Psoas muscle (tissue), 8 donors: ENCODE measurements around the gene ATF7IP2. TPM values are rescaled to one million over a fixed set of nuclear protein-coding genes. Genes with fewer than 3 reads are reported as not detected.
"Not testable (repeated sequence)": the region's sequence is repeated elsewhere in the genome, so short reads cannot be mapped to it uniquely, and the experiment has no call there.

Experiments used
- ATAC-seq, 4 donors: fragments of 200-7000 bp; cut with Tn5 transposase; one replicate each; pipeline ENCODE4 v1.9.1; 2020; ENCODE audit warnings: moderate library complexity in 3 of 4, mild to moderate bottlenecking in 2 of 4
- DNase-seq, 2 donors: peaks; one replicate each; pipeline ENCODE4 v3.0.0-alpha.2; 2020
- H3K27ac ChIP-seq: fragments of 200-600 bp; one replicate; pipeline ENCODE4 v1.8.0; 2022
- H3K27me3 ChIP-seq, 3 donors: fragments of 200-600 bp in 1 of 3; one replicate each; pipeline versions ENCODE4 v1.6.1 to v1.8.0; 2013 to 2022; ENCODE audit warnings: low read length in 2 of 3, mild to moderate bottlenecking in 2 of 3, moderate library complexity in 1 of 3; ENCODE audit not compliant: insufficient read depth in 3 of 3
- H3K36me3 ChIP-seq, 2 donors: fragments of 200-600 bp in 1 of 2; one replicate each; pipeline versions ENCODE4 v1.6.1 to v1.8.0; 2013 to 2022; ENCODE audit warnings: low read depth in 1 of 2, mild to moderate bottlenecking in 1 of 2, moderate library complexity in 1 of 2; ENCODE audit not compliant: insufficient read depth in 1 of 2
- H3K4me1 ChIP-seq: fragments of 200-600 bp; one replicate; pipeline ENCODE4 v1.8.0; 2022
- H3K4me3 ChIP-seq: fragments of 200-600 bp; one replicate; pipeline ENCODE4 v1.8.0; 2022; ENCODE audit warnings: mild to moderate bottlenecking
- H3K9me3 ChIP-seq: fragments of 200-600 bp; one replicate; pipeline ENCODE4 v1.8.0; 2022
- WGBS, 3 donors: extraction: QIAGEN DNeasy Blood & Tissue Kit; methylation state at CpG; one replicate each; pipeline versions ENCODE4 v1.1.6 to v1.1.7; 2013; 5-methylcytosine and 5-hydroxymethylcytosine counted together
- intact Hi-C, 2 donors: fragments of 100-400 bp; cut with DNase I; formaldehyde crosslinking; loops; one replicate each; pipeline versions ENCODE4 v1.11.0 to v1.14.2; 2022
- polyA plus RNA-seq, 3 donors: library from polyadenylated mRNA; stranded (reverse); fragments of 200-250 nt; gene quantifications; one replicate each; pipeline ENCODE4 v1.2.3, GENCODE V29; 2013
- total RNA-seq, 4 donors: library from RNA; stranded (reverse); fragmentation: NEBNext Ultra II Directional in 2 of 4; extraction: Animal tissue kit (Norgen Biotek cat#: 25700) in 2 of 4; gene quantifications; one replicate each; pipeline versions ENCODE4 v1.2.1 to v1.2.4, GENCODE V29; 2021 to 2023
- TF ChIP-seq, protein P1 (sequence below): fragments of 200-600 bp; IDR thresholded peaks from one replicate; pipeline ENCODE4 v1.8.0; 2022; ENCODE audit warnings: antibody characterized with exemption
- donor health status: healthy with polysubstance abuse.
- donor health status: DM: no; HTN: no; CAD: no; lungs with moderate emphysema.
- donor health status: Bipolar disorder and iron deficiency.
- donor health status: healthy.
- donor health status: DM: yes; HTN: yes; CAD: no.
- donor health status: DM: no; HTN: no; CAD: no.
- donor health status: DM: no; HTN: no; CAD: no.
- donor health status: DM: yes; HTN: yes; CAD: no.

ATF7IP2 gene
- total and polyA plus RNA-seq, 7 donors, result 0.89 to 5.1 (median 2.5) TPM

DNA sequence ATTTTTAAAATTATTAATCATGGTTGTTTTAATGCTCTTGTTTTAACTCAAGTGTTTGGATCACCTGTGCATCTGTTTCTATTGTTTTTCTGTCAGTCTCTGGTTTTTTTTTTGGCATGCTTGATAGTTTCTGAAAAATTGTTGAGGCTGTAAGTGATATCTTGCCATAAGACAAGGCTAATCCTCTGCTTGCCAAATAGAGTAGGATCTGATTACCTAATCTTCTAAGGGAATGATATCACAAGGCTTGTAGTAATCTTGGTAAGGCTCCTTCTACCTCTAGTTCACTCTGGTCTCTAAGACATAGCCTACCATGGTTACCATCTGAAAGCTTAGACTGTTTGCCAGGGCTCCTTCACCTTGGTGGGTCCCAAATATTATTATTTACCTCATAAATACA lies 81.0 kb downstream of the ATF7IP2 start:
- H3K4me3 ChIP-seq, result no peak overlapping the region
- no peaks in the 10 kb centered on the region for H3K4me1 ChIP-seq
- no peaks in the 10 kb centered on the region for H3K27me3 ChIP-seq
- no peak for DNase-seq
- ATAC-seq, result no peak
- no peak overlapping the region for H3K27ac ChIP-seq
- intact Hi-C loops, result no loop called here
- TF ChIP-seq, protein P1, sequence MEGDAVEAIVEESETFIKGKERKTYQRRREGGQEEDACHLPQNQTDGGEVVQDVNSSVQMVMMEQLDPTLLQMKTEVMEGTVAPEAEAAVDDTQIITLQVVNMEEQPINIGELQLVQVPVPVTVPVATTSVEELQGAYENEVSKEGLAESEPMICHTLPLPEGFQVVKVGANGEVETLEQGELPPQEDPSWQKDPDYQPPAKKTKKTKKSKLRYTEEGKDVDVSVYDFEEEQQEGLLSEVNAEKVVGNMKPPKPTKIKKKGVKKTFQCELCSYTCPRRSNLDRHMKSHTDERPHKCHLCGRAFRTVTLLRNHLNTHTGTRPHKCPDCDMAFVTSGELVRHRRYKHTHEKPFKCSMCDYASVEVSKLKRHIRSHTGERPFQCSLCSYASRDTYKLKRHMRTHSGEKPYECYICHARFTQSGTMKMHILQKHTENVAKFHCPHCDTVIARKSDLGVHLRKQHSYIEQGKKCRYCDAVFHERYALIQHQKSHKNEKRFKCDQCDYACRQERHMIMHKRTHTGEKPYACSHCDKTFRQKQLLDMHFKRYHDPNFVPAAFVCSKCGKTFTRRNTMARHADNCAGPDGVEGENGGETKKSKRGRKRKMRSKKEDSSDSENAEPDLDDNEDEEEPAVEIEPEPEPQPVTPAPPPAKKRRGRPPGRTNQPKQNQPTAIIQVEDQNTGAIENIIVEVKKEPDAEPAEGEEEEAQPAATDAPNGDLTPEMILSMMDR, result no peak
- H3K9me3 ChIP-seq, result peaks cover 3% of the 10 kb centered on the region
- no peaks in the 10 kb centered on the region for H3K36me3 ChIP-seq

GRCh38 chr16:10476636-10477035 lies 90.8 kb downstream of the ATF7IP2 start:
- H3K9me3 ChIP-seq, H3K27me3 ChIP-seq, H3K4me3 ChIP-seq, intact Hi-C loops, H3K4me1 ChIP-seq, DNase-seq, H3K27ac ChIP-seq, H3K36me3 ChIP-seq, ATAC-seq: not testable (repeated sequence)
- WGBS, 3 donors, result 91 to 99% (median 97%) methylated on average over 1 of the region's 1 CpG

DNA sequence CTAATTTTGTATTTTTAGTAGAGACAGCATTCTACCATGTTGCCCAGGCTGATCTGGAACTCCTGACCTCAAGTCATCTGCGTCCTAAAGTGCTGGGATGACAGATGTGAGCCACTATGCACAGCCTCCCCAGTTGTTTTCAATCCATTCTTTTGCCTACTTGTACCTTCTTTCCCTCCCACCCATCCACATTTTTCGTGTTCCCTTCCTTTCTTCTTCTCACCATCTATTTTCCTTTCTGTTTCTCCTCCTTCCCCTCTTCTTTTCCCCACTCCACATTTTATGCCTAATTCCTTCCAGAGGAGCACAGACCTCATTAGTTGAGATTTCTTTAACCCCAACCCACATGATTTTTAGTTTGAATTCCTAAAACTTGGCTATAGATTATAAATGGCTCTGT lies 94.3 kb downstream of the ATF7IP2 start:
- Histone ChIP-seq H3K36me3 (peaks cover 0 to 4% of the 10 kb centered on the region in 2 donors), H3K27me3 (no peaks in the 10 kb centered on the region), H3K4me3 (no peak overlapping the region), H3K9me3 (no peaks in the 10 kb centered on the region), H3K4me1 (no peaks in the 10 kb centered on the region), H3K27ac (no peak overlapping the region)
- 59 to 85% (median 80%) methylated on average over 2 of the region's 2 CpGs for WGBS, 3 donors
- TF ChIP-seq, protein P1, result no peak
- no peak for ATAC-seq
- DNase-seq, result no peak
- intact Hi-C loops, result no loop called here

DNA sequence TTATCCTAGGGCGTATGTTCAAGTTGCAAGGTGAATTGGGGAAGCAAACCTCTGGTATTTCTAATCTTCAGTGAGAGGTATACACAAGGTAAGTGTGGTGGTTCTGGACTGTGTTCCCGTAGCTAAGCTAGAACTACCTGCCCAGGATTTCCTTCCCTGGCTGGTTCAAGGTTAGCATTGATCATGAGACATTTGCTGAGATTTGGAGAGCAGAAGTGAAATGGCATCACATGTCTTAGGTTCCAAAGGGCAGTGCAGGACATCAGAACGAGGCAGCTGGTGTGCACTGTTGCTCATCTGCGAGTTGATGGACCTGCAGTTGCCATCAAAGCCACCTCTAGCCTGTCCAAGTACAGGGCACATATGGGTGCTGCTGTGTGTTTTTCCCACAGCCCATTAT lies 99.3 kb downstream of the ATF7IP2 start:
- WGBS, 3 donors, result 92 to 99% (median 95%) methylated on average over 4 of the region's 4 CpGs

GRCh38 chr16:10485698-10486382 lies 100.0 kb downstream of the ATF7IP2 start:
- no peak overlapping the region for H3K4me3 ChIP-seq
- WGBS, 3 donors, result 95 to 97% (median 95%) methylated on average over 12 of the region's 12 CpGs
- H3K27ac ChIP-seq, result no peak overlapping the region
- TF ChIP-seq, protein P1, result no peak
- no peaks in the 10 kb centered on the region for H3K27me3 ChIP-seq
- no peaks in the 10 kb centered on the region for H3K4me1 ChIP-seq
- peaks cover 0 to 4% of the 10 kb centered on the region in 2 donors for H3K36me3 ChIP-seq
- H3K9me3 ChIP-seq, result no peaks in the 10 kb centered on the region
- ATAC-seq (no peak), DNase-seq (no peak)
- intact Hi-C loops, result no loop called here

More for the DNA sequence above, 99.3 kb downstream of the ATF7IP2 start:
- no peaks in the 10 kb centered on the region for H3K27me3 ChIP-seq
- H3K4me1 ChIP-seq, result no peaks in the 10 kb centered on the region
- no peak overlapping the region for H3K4me3 ChIP-seq
- H3K9me3 ChIP-seq, result no peaks in the 10 kb centered on the region
- TF ChIP-seq, protein P1, result no peak
- DNase-seq (no peak), ATAC-seq (no peak)
- H3K36me3 ChIP-seq, result peaks cover 0 to 4% of the 10 kb centered on the region in 2 donors
- intact Hi-C loops, result no loop called here
- H3K27ac ChIP-seq, result no peak overlapping the region
